K562 (cell line): ENCODE results near the gene CDC42EP1. TPM values are rescaled to one million over a fixed set of nuclear protein-coding genes. Genes with fewer than 3 reads are reported as not detected.
A peak's percentile ranks its signal among the peaks of the same experiment; 100 is the strongest.

Source experiments
- BCL6 ChIP-seq: fragments of 250-450 bp; sonication (Bioruptor Pico); IDR thresholded peaks from 2 replicates; pipeline ENCODE4 v1.4.0; 2020
- E2F5 ChIP-seq: sonication (generic); formaldehyde crosslinking; IDR thresholded peaks from 2 replicates; pipeline ENCODE4 v1.8.0; 2022; ENCODE audit warnings: mild to moderate bottlenecking, missing genetic modification reagents
- ETS1 ChIP-seq: conservative IDR thresholded peaks from 2 replicates; pipeline ENCODE4 v1.6.1; 2011; ENCODE audit warnings: low read depth, mild to moderate bottlenecking, low read length; ENCODE audit not compliant: control insufficient read depth
- HSF4 ChIP-seq: fragments of 250-450 bp; sonication (Bioruptor Pico); IDR thresholded peaks from 2 replicates; pipeline ENCODE4 v2.1.2; 2022; ENCODE audit warnings: mild to moderate bottlenecking, moderate library complexity, borderline replicate concordance
- L3MBTL2 ChIP-seq: fragments of 450-650 bp; IDR thresholded peaks from 2 replicates; pipeline ENCODE4 v1.6.1; 2016; ENCODE audit warnings: mild to moderate bottlenecking, moderate library complexity
- MBD2 ChIP-seq: sonication (generic); IDR thresholded peaks from 2 replicates; pipeline ENCODE4 v1.6.1; 2016; ENCODE audit warnings: low read depth, borderline replicate concordance
- MYBL2 ChIP-seq, 2 experiments: fragments of 450-650 bp in 1 of 2; sonication (generic) in 1 of 2; formaldehyde crosslinking in 1 of 2; IDR thresholded peaks; 2 replicates each; pipeline versions ENCODE4 v1.6.1 to v1.8.1; 2017 to 2022; ENCODE audit warnings: borderline replicate concordance in 1 of 2, inconsistent platforms in 1 of 2, low read depth in 1 of 2, mild to moderate bottlenecking in 1 of 2, missing genetic modification reagents in 1 of 2, moderate library complexity in 1 of 2
- NCOA2 ChIP-seq, 2 experiments: fragments of 450-650 bp; IDR thresholded peaks; 2 replicates each; pipeline ENCODE4 v1.6.1; 2018; ENCODE audit warnings: mild to moderate bottlenecking in 2 of 2, moderate library complexity in 1 of 2; ENCODE audit not compliant: partially characterized antibody in 2 of 2
- NR2C1 ChIP-seq, 2 experiments: fragments of 450-650 bp; IDR thresholded peaks; 2 replicates each; pipeline ENCODE4 v1.6.1; 2017; ENCODE audit warnings: mild to moderate bottlenecking in 2 of 2, antibody characterized with exemption in 1 of 2, inconsistent platforms in 1 of 2, missing compliant biosample characterization in 1 of 2, missing genetic modification characterization in 1 of 2
- PKNOX1 ChIP-seq: fragments of 450-650 bp; IDR thresholded peaks from 2 replicates; pipeline ENCODE4 v1.6.1; 2016
- PRMT5 ChIP-seq: sonication (generic); formaldehyde crosslinking; IDR thresholded peaks from 2 replicates; pipeline ENCODE4 v1.5.0; 2020; ENCODE audit warnings: missing genetic modification reagents
- PTTG1 ChIP-seq: fragments of 450-650 bp; IDR thresholded peaks from 2 replicates; pipeline ENCODE4 v1.6.1; 2016; ENCODE audit warnings: low read depth, mild to moderate bottlenecking, missing genetic modification characterization, missing compliant biosample characterization
- PURB ChIP-seq: sonication (generic); formaldehyde crosslinking; IDR thresholded peaks from 2 replicates; pipeline ENCODE4 v1.9.0; 2021; ENCODE audit warnings: low read depth, mild to moderate bottlenecking, missing genetic modification reagents
- RAD21 ChIP-seq, 2 experiments: fragments of 250-450 bp in 1 of 2; fragments of 450-650 bp in 1 of 2; sonication (Bioruptor Pico) in 1 of 2; formaldehyde crosslinking in 1 of 2; IDR thresholded peaks in 1 of 2; conservative IDR thresholded peaks in 1 of 2; 2 replicates each; pipeline versions ENCODE4 v1.4.0 to v1.8.0; 2020 to 2022; ENCODE audit warnings: mild to moderate bottlenecking in 2 of 2, moderate library complexity in 1 of 2
- TEAD2 ChIP-seq: fragments of 450-650 bp; IDR thresholded peaks from 2 replicates; pipeline ENCODE4 v1.6.1; 2016; ENCODE audit warnings: missing genetic modification characterization, control low read depth, missing compliant biosample characterization
- USF2 ChIP-seq: sonication (generic); formaldehyde crosslinking; IDR thresholded peaks from 2 replicates; pipeline ENCODE4 v1.5.0; 2020; ENCODE audit warnings: missing genetic modification reagents
- ZC3H8 ChIP-seq: fragments of 450-650 bp; IDR thresholded peaks from 2 replicates; pipeline ENCODE4 v1.6.1; 2017
- ZKSCAN1 ChIP-seq: fragments of 150-350 bp; IDR thresholded peaks from 2 replicates; pipeline ENCODE4 v1.6.1; 2016; ENCODE audit warnings: low read depth, low read length
- ZNF740 ChIP-seq, 3 experiments: fragments of 200-800 bp in 1 of 3; sonication (Bioruptor generic) in 1 of 3; sonication (generic) in 1 of 3; formaldehyde crosslinking in 1 of 3; IDR thresholded peaks; 2 replicates each; pipeline versions ENCODE4 v1.6.1 to v1.8.0; 2016 to 2022; ENCODE audit warnings: mild to moderate bottlenecking in 2 of 3, missing compliant biosample characterization in 2 of 3, missing genetic modification characterization in 2 of 3, missing genetic modification reagents in 1 of 3
- polyA plus RNA-seq, 8 experiments: library from polyadenylated mRNA; depleted of rRNA in 4 of 8; stranded (reverse) in 5 of 8; unstranded in 3 of 8; fragments of >200 nt; fragmentation: Nextera tagmentation in 2 of 8; fragmentation: Illumina TruSeq in 1 of 8; extraction: Ambion mirVana in 2 of 8; extraction: Trizol in 1 of 8; gene quantifications; 2 replicates each; pipeline versions ENCODE4 v1.2.1 to v1.2.3, GENCODE V29; 2011 to 2014; ENCODE audit warnings: inconsistent platforms in 1 of 8, missing spikeins in 1 of 8
- total RNA-seq, 7 experiments: library from RNA; depleted of rRNA in 6 of 7; stranded (reverse); fragments of >200 nt in 6 of 7; fragmentation: Illumina TruSeq in 2 of 7; extraction: Trizol in 2 of 7; gene quantifications; 2 replicates each; pipeline versions ENCODE4 v1.2.1 to v1.2.3, GENCODE V29; 2011 to 2021; ENCODE audit warnings: low replicate concordance in 1 of 7

CDC42EP1 gene
- total and polyA plus RNA-seq, 9 of the 15 experiments (the other 6 are each of a cell fraction or from before 2014, with no cell fraction given): 0.67 to 70.2 (median 7.3) TPM

GRCh38 chr22:37607010-37607934, 47.0 kb downstream of the CDC42EP1 start (continued):
- TF ChIP-seq ZKSCAN1: no peak
- no peak for TF ChIP-seq NR2C1 (IDR thresholded peaks at IDR 0.05)
- no peak for TF ChIP-seq NR2C1 (tag; IDR thresholded peaks at IDR 0.05)
- TF ChIP-seq ZC3H8: no peak
- TF ChIP-seq PKNOX1: no peak
- TF ChIP-seq MYBL2 (IDR thresholded peaks at IDR 0.05; ENCODE audit: low read depth): no peak
- no peak for TF ChIP-seq MYBL2 (CRISPR knock-in tag; IDR thresholded peaks at IDR 0.05; ENCODE audit: borderline replicate concordance)
- TF ChIP-seq MBD2: no peak
- peak; percentile 14 to 60; a peak in 2 of 4 replicates for TF ChIP-seq RAD21 (CRISPR knock-in tag; conservative IDR thresholded peaks at IDR 0.05 in 1 of 2, IDR thresholded peaks at IDR 0.05 in 1 of 2)
- TF ChIP-seq PURB (CRISPR knock-in tag): no peak
- no peak for TF ChIP-seq ETS1
- no peak for TF ChIP-seq HSF4 (CRISPR knock-in tag)
- no peak for TF ChIP-seq USF2 (CRISPR knock-in tag)
- no peak for TF ChIP-seq TEAD2 (tag)
- no peak for TF ChIP-seq ZNF740 (CRISPR knock-in tag; IDR thresholded peaks at IDR 0.05)
- TF ChIP-seq ZNF740 (tag; IDR thresholded peaks at IDR 0.05): no peak
- TF ChIP-seq BCL6 (CRISPR knock-in tag): no peak
- no peak for TF ChIP-seq L3MBTL2
- no peak for TF ChIP-seq E2F5 (CRISPR knock-in tag)
- no peak for TF ChIP-seq PTTG1
- no peak for TF ChIP-seq PRMT5 (CRISPR knock-in tag)
- no peak for TF ChIP-seq NCOA2 (IDR thresholded peaks at IDR 0.05; ENCODE audit: partially characterized antibody in 2 of 2)
